Spleen (tissue), 11 donors: ENCODE data around the gene IFIT2. TPM values are rescaled to one million over a fixed set of nuclear protein-coding genes. Genes with fewer than 3 reads are reported as not detected.

Source experiments
- DNase-seq: peaks from one replicate; pipeline ENCODE4 v3.0.0-alpha.2; 2020
- H3K27ac ChIP-seq, 8 donors: fragments of 200-600 bp; sonication (generic) in 7 of 8; 1 replicate in 4 of 8; 2 replicates in 4 of 8; pipeline versions ENCODE4 v1.5.0 to v1.8.0; 2016 to 2021; ENCODE audit warnings: inconsistent platforms in 4 of 8, mild to moderate bottlenecking in 4 of 8, moderate library complexity in 1 of 8
- H3K27me3 ChIP-seq, 7 donors: fragments of 200-600 bp; sonication (generic) in 6 of 7; replicated peaks in 1 of 7; 1 replicate in 4 of 7; 2 replicates in 3 of 7; pipeline versions ENCODE4 v1.5.0 to v1.8.0; 2016 to 2021; ENCODE audit warnings: inconsistent platforms in 3 of 7, mild to moderate bottlenecking in 1 of 7
- H3K36me3 ChIP-seq, 6 donors: fragments of 200-600 bp; sonication (generic) in 5 of 6; 1 replicate in 4 of 6; 2 replicates in 2 of 6; pipeline versions ENCODE4 v1.5.0 to v1.8.0; 2016 to 2021; ENCODE audit warnings: inconsistent platforms in 2 of 6
- H3K4me1 ChIP-seq, 6 donors: fragments of 200-600 bp; sonication (generic) in 5 of 6; 1 replicate in 3 of 6; 2 replicates in 3 of 6; pipeline versions ENCODE4 v1.5.0 to v1.8.0; 2016 to 2021; ENCODE audit warnings: inconsistent platforms in 3 of 6
- H3K4me3 ChIP-seq, 8 donors: fragments of 200-600 bp; sonication (generic) in 7 of 8; 1 replicate in 4 of 8; 2 replicates in 4 of 8; pipeline versions ENCODE4 v1.5.0 to v1.8.0; 2016 to 2021; ENCODE audit warnings: inconsistent platforms in 4 of 8, mild to moderate bottlenecking in 4 of 8, moderate library complexity in 2 of 8
- H3K9me3 ChIP-seq, 8 donors: fragments of 200-600 bp; sonication (generic) in 7 of 8; 1 replicate in 4 of 8; 2 replicates in 4 of 8; pipeline versions ENCODE4 v1.5.0 to v1.8.0; 2016 to 2021; ENCODE audit warnings: inconsistent platforms in 4 of 8
- POLR2A ChIP-seq, 3 donors: fragments of 450-650 bp; IDR thresholded peaks; one replicate each; pipeline ENCODE4 v1.5.1; 2017; ENCODE audit warnings: antibody characterized with exemption in 3 of 3, mild to moderate bottlenecking in 1 of 3
- POLR2AphosphoS5 ChIP-seq, 3 donors: sonication (generic); formaldehyde crosslinking; IDR thresholded peaks; one replicate each; pipeline ENCODE4 v1.5.1; 2017; ENCODE audit warnings: antibody characterized with exemption in 3 of 3
- WGBS, 5 donors: extraction: QIAGEN DNeasy Blood & Tissue Kit in 3 of 5; methylation state at CpG; one replicate each; pipeline versions ENCODE4 v1.1.5 to v1.1.7; 2013 to 2018; 5-methylcytosine and 5-hydroxymethylcytosine counted together
- intact Hi-C: fragments of 100-400 bp; cut with DNase I; formaldehyde crosslinking; loops from one replicate; pipeline ENCODE4 v1.15.0; 2023; ENCODE audit warnings: low total_unique reads
- polyA plus RNA-seq, 3 donors: library from polyadenylated mRNA; stranded (reverse); fragments of 200-250 nt; gene quantifications; one replicate each; pipeline ENCODE4 v1.2.1, GENCODE V29; 2013
- total RNA-seq, 7 donors: library from RNA; depleted of rRNA in 3 of 7; stranded (reverse); fragments of >200 nt in 3 of 7; fragmentation: NEBNext Ultra II Directional in 4 of 7; extraction: Animal tissue kit (Norgen Biotek cat#: 25700) in 4 of 7; gene quantifications; one replicate each; pipeline versions ENCODE4 v1.1.0 to v1.2.1, GENCODE V29; 2016 to 2021
- TF ChIP-seq, protein P1 (sequence below), 11 experiments: fragments of 200-600 bp in 7 of 11; fragments of 450-650 bp in 4 of 11; sonication (generic) in 4 of 11; IDR thresholded peaks in 8 of 11; conservative IDR thresholded peaks in 3 of 11; 1 replicate in 7 of 11; 2 replicates in 4 of 11; pipeline versions ENCODE4 v1.4.0 to v1.8.0; 2016 to 2021; ENCODE audit warnings: antibody characterized with exemption in 11 of 11, inconsistent platforms in 4 of 11, mild to moderate bottlenecking in 1 of 11
- donor health status: healthy with polysubstance abuse.
- donor health status: DM: no; HTN: no; CAD: no; lungs with moderate emphysema.
- donor health status: DM: no; HTN: no; CAD: no.
- donor health status: Bipolar disorder and iron deficiency.
- donor health status: healthy.
- donor health status: DM: no; HTN: no; CAD: no.
- donor health status: DM: yes; HTN: yes; CAD: no.

The IFIT2 gene
- total and polyA plus RNA-seq, 10 donors, result 6.1 to 22.2 (median 15.9) TPM

GRCh38 chr10:89256340-89256739 lies 45.5 kb upstream of the IFIT2 start:
- intact Hi-C loops, result loop anchor here (10.0 kb wide), 1 partner anchor 138 kb away; the partner anchor contains the start of gene IFIT1
- WGBS, 5 donors, result 54 to 69% (median 63%) methylated on average over 3 of the region's 3 CpGs
- H3K36me3 ChIP-seq, result no peaks in the 10 kb centered on the region
- TF ChIP-seq POLR2A (IDR thresholded peaks at IDR 0.05), result no peak
- TF ChIP-seq, protein P1, sequence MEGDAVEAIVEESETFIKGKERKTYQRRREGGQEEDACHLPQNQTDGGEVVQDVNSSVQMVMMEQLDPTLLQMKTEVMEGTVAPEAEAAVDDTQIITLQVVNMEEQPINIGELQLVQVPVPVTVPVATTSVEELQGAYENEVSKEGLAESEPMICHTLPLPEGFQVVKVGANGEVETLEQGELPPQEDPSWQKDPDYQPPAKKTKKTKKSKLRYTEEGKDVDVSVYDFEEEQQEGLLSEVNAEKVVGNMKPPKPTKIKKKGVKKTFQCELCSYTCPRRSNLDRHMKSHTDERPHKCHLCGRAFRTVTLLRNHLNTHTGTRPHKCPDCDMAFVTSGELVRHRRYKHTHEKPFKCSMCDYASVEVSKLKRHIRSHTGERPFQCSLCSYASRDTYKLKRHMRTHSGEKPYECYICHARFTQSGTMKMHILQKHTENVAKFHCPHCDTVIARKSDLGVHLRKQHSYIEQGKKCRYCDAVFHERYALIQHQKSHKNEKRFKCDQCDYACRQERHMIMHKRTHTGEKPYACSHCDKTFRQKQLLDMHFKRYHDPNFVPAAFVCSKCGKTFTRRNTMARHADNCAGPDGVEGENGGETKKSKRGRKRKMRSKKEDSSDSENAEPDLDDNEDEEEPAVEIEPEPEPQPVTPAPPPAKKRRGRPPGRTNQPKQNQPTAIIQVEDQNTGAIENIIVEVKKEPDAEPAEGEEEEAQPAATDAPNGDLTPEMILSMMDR (IDR thresholded peaks at IDR 0.05 in 8 of 11, conservative IDR thresholded peaks at IDR 0.05 in 3 of 11), result no peak
- no peak for TF ChIP-seq POLR2AphosphoS5 (IDR thresholded peaks at IDR 0.05)
- H3K4me1 ChIP-seq, result peaks cover 3 to 18% (median 12%) of the 10 kb centered on the region in 6 donors
- H3K27me3 ChIP-seq, result no peaks in the 10 kb centered on the region
- peaks cover 0 to 19% (median 14%) of the 10 kb centered on the region in 8 donors for H3K9me3 ChIP-seq
- H3K4me3 ChIP-seq, result no peak overlapping the region
- peak overlapping the region in 5 of 8 donors; percentile 22 to 61 (median 51) for H3K27ac ChIP-seq
- DNase-seq, result no peak

DNA sequence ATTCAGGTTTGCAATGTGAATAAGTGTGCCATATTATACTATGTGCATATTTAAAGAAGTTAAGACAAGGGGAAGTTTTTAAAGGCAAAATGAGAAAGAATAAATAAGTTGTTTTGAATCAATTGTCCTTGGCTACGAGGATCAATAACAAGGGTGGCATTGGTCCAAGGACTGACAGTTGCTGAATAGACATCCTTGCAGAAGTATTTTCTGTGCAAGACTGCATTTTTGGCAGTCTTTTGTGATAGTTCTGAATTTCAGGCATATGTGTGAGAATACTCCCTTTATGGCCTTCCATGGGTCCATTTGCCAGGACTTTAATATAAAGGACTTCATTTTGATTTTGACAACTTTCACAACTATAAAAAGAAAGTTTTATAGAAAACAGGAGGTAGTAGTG lies 44.9 kb upstream of the IFIT2 start:
- no peak for DNase-seq
- Histone ChIP-seq H3K27me3 (no peaks in the 10 kb centered on the region), H3K4me1 (peaks cover 3 to 15% (median 11%) of the 10 kb centered on the region in 6 donors), H3K36me3 (no peaks in the 10 kb centered on the region), H3K27ac (no peak overlapping the region), H3K4me3 (no peak overlapping the region), H3K9me3 (peaks cover 0 to 19% (median 14%) of the 10 kb centered on the region in 8 donors)
- intact Hi-C loops, result loop anchor here (10.0 kb wide), 1 partner anchor 138 kb away; the partner anchor contains the start of gene IFIT1
- TF ChIP-seq, protein P1 (IDR thresholded peaks at IDR 0.05 in 8 of 11, conservative IDR thresholded peaks at IDR 0.05 in 3 of 11), result no peak
- no peak for TF ChIP-seq POLR2AphosphoS5 (IDR thresholded peaks at IDR 0.05)
- no peak for TF ChIP-seq POLR2A (IDR thresholded peaks at IDR 0.05)
- 59 to 89% (median 71%) methylated on average over 1 of the region's 1 CpG for WGBS, 5 donors

- Histone ChIP-seq H3K27me3 (no peaks in the 10 kb centered on the region), H3K36me3 (no peaks in the 10 kb centered on the region), H3K9me3 (peaks cover 0 to 19% (median 14%) of the 10 kb centered on the region in 8 donors), H3K4me1 (peaks cover 3 to 9% (median 6%) of the 10 kb centered on the region in 6 donors), H3K4me3 (no peak overlapping the region), H3K27ac (no peak overlapping the region)
- WGBS, 5 donors, result 65 to 80% (median 76%) methylated on average over 2 of the region's 2 CpGs
- intact Hi-C loops, result loop anchor here (10.0 kb wide), 1 partner anchor 137 kb away; the partner anchor contains the start of gene IFIT1
- DNase-seq, result no peak
- TF ChIP-seq POLR2A (IDR thresholded peaks at IDR 0.05), result no peak
- TF ChIP-seq, protein P1 (IDR thresholded peaks at IDR 0.05 in 8 of 11, conservative IDR thresholded peaks at IDR 0.05 in 3 of 11), result no peak
- TF ChIP-seq POLR2AphosphoS5 (IDR thresholded peaks at IDR 0.05), result no peak
Measured at GRCh38 chr10:89257581-89257980, 44.3 kb upstream of the IFIT2 start.

- peaks cover 0 to 14% (median 8%) of the 10 kb centered on the region in 8 donors for H3K9me3 ChIP-seq
- no peak for DNase-seq
- H3K36me3 ChIP-seq, result no peaks in the 10 kb centered on the region
- H3K4me1 ChIP-seq, result peaks cover 3 to 9% (median 6%) of the 10 kb centered on the region in 6 donors
- intact Hi-C loops, result loop anchor here (10.0 kb wide), 1 partner anchor 136 kb away; the partner anchor contains the start of gene IFIT1
- H3K27me3 ChIP-seq, result no peaks in the 10 kb centered on the region
- H3K4me3 ChIP-seq, result no peak overlapping the region
- no peak overlapping the region for H3K27ac ChIP-seq
- WGBS, 5 donors, result 71 to 84% (median 76%) methylated on average over 1 of the region's 1 CpG
- TF ChIP-seq POLR2AphosphoS5 (IDR thresholded peaks at IDR 0.05), result no peak
- TF ChIP-seq, protein P1 (IDR thresholded peaks at IDR 0.05 in 8 of 11, conservative IDR thresholded peaks at IDR 0.05 in 3 of 11), result no peak
- TF ChIP-seq POLR2A (IDR thresholded peaks at IDR 0.05), result no peak
Measured at GRCh38 chr10:89258881-89259280, 43.0 kb upstream of the IFIT2 start.
